HCT116 (cell line): Measurements from ENCODE around the gene ANO6. TPM values are rescaled to one million over a fixed set of nuclear protein-coding genes. Genes with fewer than 3 reads are reported as not detected.

Experiments used
- ATAC-seq: fragments of 200-7000 bp; cut with Tn5 transposase; 2 replicates; pipeline ENCODE4 v1.9.1; 2020; ENCODE audit warnings: mild to moderate bottlenecking, moderate library complexity
- BruUV-seq: library from RNA; stranded (reverse); fragments of 400-500 nt; replicated peaks from 2 replicates; lab custom pipeline; 2021; lab: Mats Ljungman, UMichigan
- CTCF ChIA-PET: fragments of 300-600 bp; sonication (Branson Sonifier 250); formaldehyde crosslinking; loops from one replicate; lab custom pipeline; 2021; ENCODE audit warnings: antibody characterized with exemption; lab: Charles Lee
- POLR2A ChIA-PET: fragments of 300-600, 350-600 bp; sonication (Branson Sonifier 250); formaldehyde crosslinking; loops from one replicate; lab custom pipeline; 2021; ENCODE audit warnings: antibody characterized with exemption; lab: Charles Lee
- RAD21 ChIA-PET, 2 experiments: fragments of 300-600 bp; sonication (Branson Sonifier 250); formaldehyde crosslinking; loops; one replicate each; lab custom pipeline; 2023; ENCODE audit warnings: low total read pairs in 2 of 2; ENCODE audit not compliant: uncharacterized antibody in 2 of 2, unreplicated experiment in 2 of 2, low non-redundant PET in 1 of 2; lab: Charles Lee
- DNase-seq: peaks from one replicate; pipeline ENCODE4 v3.0.0-alpha.2; 2010; ENCODE audit warnings: low read depth, low spot score
- H2AFZ ChIP-seq: fragments of 200-600 bp; shearing (Covaris generic), sonication (generic); 2 replicates; pipeline ENCODE4 v1.6.1; 2017; ENCODE audit warnings: low read depth, mixed run types, mixed read lengths, antibody characterized with exemption, low read length; ENCODE audit not compliant: poor library complexity, severe bottlenecking
- H3K27ac ChIP-seq: 2 replicates; pipeline ENCODE4 v1.5.1; 2012; ENCODE audit warnings: low read depth, low read length
- H3K27me3 ChIP-seq: fragments of 200-600 bp; sonication (generic); 2 replicates; pipeline ENCODE4 v1.6.1; 2016; ENCODE audit warnings: mixed run types, low read length, mixed read lengths; ENCODE audit not compliant: insufficient read depth
- H3K36me3 ChIP-seq, 2 experiments: fragments of 200-500 bp in 1 of 2; fragments of 200-600 bp in 1 of 2; sonication (Bioruptor generic) in 1 of 2; sonication (generic) in 1 of 2; 2 replicates each; pipeline versions ENCODE4 v1.5.1 to v1.6.1; 2014 to 2016; ENCODE audit warnings: low read length in 2 of 2, inconsistent platforms in 1 of 2, mixed read lengths in 1 of 2, mixed run types in 1 of 2; ENCODE audit not compliant: insufficient read depth in 2 of 2, control insufficient read depth in 1 of 2
- H3K4me1 ChIP-seq, 2 experiments: fragments of 200-600 bp in 1 of 2; sonication (generic) in 1 of 2; 2 replicates each; pipeline versions ENCODE4 v1.5.1 to v1.6.1; 2012 to 2017; ENCODE audit warnings: low read length in 2 of 2, inconsistent platforms in 1 of 2, mild to moderate bottlenecking in 1 of 2, mixed read lengths in 1 of 2, mixed run types in 1 of 2, moderate library complexity in 1 of 2; ENCODE audit not compliant: insufficient read depth in 2 of 2, control insufficient read depth in 1 of 2
- H3K4me2 ChIP-seq: fragments of 200-600 bp; sonication (generic); 2 replicates; pipeline ENCODE4 v1.6.1; 2017; ENCODE audit warnings: mixed run types, low read length, mixed read lengths
- H3K4me3 ChIP-seq, 2 experiments: fragments of 200-600 bp in 1 of 2; sonication (generic) in 1 of 2; replicated peaks in 1 of 2; 2 replicates each; pipeline ENCODE4 v1.5.1; 2011 to 2016; ENCODE audit warnings: low read length in 2 of 2, control low read depth in 1 of 2, low read depth in 1 of 2, mild to moderate bottlenecking in 1 of 2, mixed read lengths in 1 of 2, mixed run types in 1 of 2
- H3K79me2 ChIP-seq: fragments of 200-600 bp; sonication (generic); 2 replicates; pipeline ENCODE4 v1.6.1; 2017; ENCODE audit warnings: mild to moderate bottlenecking, mixed run types, low read length, moderate library complexity, mixed read lengths; ENCODE audit not compliant: insufficient read depth
- H3K9ac ChIP-seq: fragments of 200-600 bp; sonication (generic); 2 replicates; pipeline ENCODE4 v1.6.1; 2016; ENCODE audit warnings: low read length, mixed read lengths
- H3K9me2 ChIP-seq: fragments of 200-600 bp; sonication (generic), shearing (Covaris generic); 2 replicates; pipeline ENCODE4 v1.6.1; 2017; ENCODE audit warnings: mixed run types, mild to moderate bottlenecking, moderate library complexity; ENCODE audit not compliant: insufficient read depth
- H3K9me3 ChIP-seq, 2 experiments: fragments of 200-500 bp in 1 of 2; fragments of 200-600 bp in 1 of 2; sonication (Bioruptor generic) in 1 of 2; sonication (generic) in 1 of 2; 2 replicates each; pipeline ENCODE4 v1.6.1; 2014 to 2017; ENCODE audit warnings: low read length in 2 of 2, mixed read lengths in 2 of 2, inconsistent platforms in 1 of 2, low read depth in 1 of 2, mild to moderate bottlenecking in 1 of 2, mixed run types in 1 of 2, moderate library complexity in 1 of 2; ENCODE audit not compliant: control insufficient read depth in 1 of 2, insufficient read depth in 1 of 2
- H4K20me1 ChIP-seq: fragments of 200-600 bp; sonication (generic), shearing (Covaris generic); 2 replicates; pipeline ENCODE4 v1.6.1; 2017; ENCODE audit warnings: mixed run types, mild to moderate bottlenecking, moderate library complexity; ENCODE audit not compliant: insufficient read depth
- CBX3 ChIP-seq: IDR thresholded peaks from 2 replicates; pipeline ENCODE4 v1.6.1; 2012; ENCODE audit warnings: low read depth
- EZH2 ChIP-seq: fragments of 200-600 bp; sonication (generic); IDR thresholded peaks from 2 replicates; pipeline ENCODE4 v1.6.1; 2017; ENCODE audit warnings: antibody characterized with exemption, mixed run types
- EZH2phosphoT487 ChIP-seq: fragments of 200-600 bp; IDR thresholded peaks from 2 replicates; pipeline ENCODE4 v1.6.1; 2018; ENCODE audit warnings: antibody characterized with exemption, borderline replicate concordance
- JUND ChIP-seq: IDR thresholded peaks from 2 replicates; pipeline ENCODE4 v1.6.1; 2012
- POLR2AphosphoS5 ChIP-seq: IDR thresholded peaks from 2 replicates; pipeline ENCODE4 v1.6.1; 2011; ENCODE audit warnings: mild to moderate bottlenecking, low read depth, low read length, moderate library complexity
- RAD21 ChIP-seq: IDR thresholded peaks from 2 replicates; pipeline ENCODE4 v1.6.1; 2012; ENCODE audit warnings: low read depth, mild to moderate bottlenecking
- REST ChIP-seq: IDR thresholded peaks from 2 replicates; pipeline ENCODE4 v1.6.1; 2012; ENCODE audit warnings: low read depth
- SIN3A ChIP-seq: IDR thresholded peaks from 2 replicates; pipeline ENCODE4 v1.6.1; 2012; ENCODE audit warnings: low read depth
- SP1 ChIP-seq: IDR thresholded peaks from 2 replicates; pipeline ENCODE4 v1.6.1; 2012; ENCODE audit warnings: low read depth
- TCF7L2 ChIP-seq: IDR thresholded peaks from 2 replicates; pipeline ENCODE4 v1.7.0; 2011; ENCODE audit warnings: borderline replicate concordance, inconsistent platforms; ENCODE audit not compliant: insufficient read depth, insufficient read length; ENCODE audit errors: extremely low read depth
- YY1 ChIP-seq: IDR thresholded peaks from 2 replicates; pipeline ENCODE4 v1.6.1; 2011; ENCODE audit warnings: low read length, low read depth, moderate library complexity, mild to moderate bottlenecking; ENCODE audit not compliant: insufficient replicate concordance; ENCODE audit errors: extremely low read depth
- ZBTB33 ChIP-seq: IDR thresholded peaks from 2 replicates; pipeline ENCODE4 v1.6.1; 2011; ENCODE audit warnings: mild to moderate bottlenecking, low read length, moderate library complexity; ENCODE audit not compliant: insufficient replicate concordance; ENCODE audit errors: extremely low read depth
- ZFX ChIP-seq: fragments of 450-650 bp; IDR thresholded peaks from 2 replicates; pipeline ENCODE4 v1.6.1; 2017
- ZNF274 ChIP-seq: fragments of 200-500 bp; sonication (Bioruptor generic); IDR thresholded peaks from 2 replicates; pipeline ENCODE4 v1.6.1; 2014; ENCODE audit warnings: mild to moderate bottlenecking, low read depth, low read length, inconsistent platforms
- intact Hi-C: fragments of 100-400 bp; cut with micrococcal nuclease; formaldehyde crosslinking; loops from 2 replicates; pipeline ENCODE4 v1.10.0; 2022
- total RNA-seq: library from RNA; stranded (reverse); gene quantifications from one replicate; pipeline ENCODE4 v1.2.1, GENCODE V29; 2021; ENCODE audit not compliant: unreplicated experiment
- TF ChIP-seq, protein P1 (sequence below), 3 experiments: fragments of 200-600 bp in 1 of 3; sonication (generic) in 1 of 3; IDR thresholded peaks in 2 of 3; conservative IDR thresholded peaks in 1 of 3; 2 replicates each; pipeline ENCODE4 v1.5.1; 2012 to 2017; ENCODE audit warnings: low read depth in 2 of 3, low read length in 2 of 3, antibody characterized with exemption in 1 of 3, borderline replicate concordance in 1 of 3, control low read depth in 1 of 3, mild to moderate bottlenecking in 1 of 3, mixed read lengths in 1 of 3, mixed run types in 1 of 3, moderate library complexity in 1 of 3; ENCODE audit not compliant: insufficient read depth in 1 of 3
- TF ChIP-seq, protein P2 (sequence below): IDR thresholded peaks from 2 replicates; pipeline ENCODE4 v1.6.1; 2012
- TF ChIP-seq, protein P3 (sequence below): IDR thresholded peaks from 2 replicates; pipeline ENCODE4 v1.6.1; 2012

The ANO6 gene
- total RNA-seq, 1 experiment from 2014 or later: 36.7 TPM

DNA sequence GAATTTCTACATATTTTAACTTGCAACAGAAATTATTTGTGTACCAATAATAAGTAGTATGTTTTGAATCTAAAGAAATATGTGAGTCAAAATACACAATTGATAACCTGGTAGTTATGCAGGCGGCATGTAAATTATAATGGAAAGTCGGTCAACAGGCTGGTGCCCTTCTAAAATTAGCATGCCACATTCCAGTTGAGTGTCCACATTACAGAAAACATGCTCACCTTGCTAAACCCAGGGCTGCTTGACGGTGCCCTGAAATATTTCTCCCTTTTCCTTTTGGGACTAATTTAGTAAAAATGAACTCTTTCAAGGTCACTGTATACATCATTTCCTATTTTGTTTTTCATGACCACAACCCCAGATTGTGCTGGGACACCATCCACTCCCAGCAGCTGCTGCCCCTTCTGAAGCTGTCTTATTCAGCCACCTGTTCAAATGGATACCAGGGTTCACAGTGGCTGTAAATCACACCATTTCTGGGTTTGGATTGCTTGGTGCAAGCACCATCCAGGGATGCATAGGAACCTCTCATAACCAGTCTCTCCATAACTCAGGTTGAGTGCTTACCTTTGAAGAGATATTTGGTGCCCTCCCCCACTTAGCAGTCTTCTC lies 110.6 kb downstream of the ANO6 start:
- no peak for DNase-seq

More for the DNA sequence above, 110.6 kb downstream of the ANO6 start:
- H3K9ac ChIP-seq: no peak overlapping the region
- ChIA-PET CTCF (no interaction called here), RAD21 (no interaction called here), POLR2A (no interaction called here)
- H3K9me2 ChIP-seq: no peaks in the 10 kb centered on the region; the same call in 1 of the 2 replicates
- TF ChIP-seq SIN3A (no peak), TCF7L2 (no peak), EZH2phosphoT487 (no peak), REST (no peak), RAD21 (no peak), JUND (no peak), CBX3 (no peak), YY1 (no peak), ZFX (no peak), SP1 (no peak), EZH2 (no peak), POLR2AphosphoS5 (no peak), ZNF274 (no peak), ZBTB33 (no peak)
- TF ChIP-seq, protein P1, sequence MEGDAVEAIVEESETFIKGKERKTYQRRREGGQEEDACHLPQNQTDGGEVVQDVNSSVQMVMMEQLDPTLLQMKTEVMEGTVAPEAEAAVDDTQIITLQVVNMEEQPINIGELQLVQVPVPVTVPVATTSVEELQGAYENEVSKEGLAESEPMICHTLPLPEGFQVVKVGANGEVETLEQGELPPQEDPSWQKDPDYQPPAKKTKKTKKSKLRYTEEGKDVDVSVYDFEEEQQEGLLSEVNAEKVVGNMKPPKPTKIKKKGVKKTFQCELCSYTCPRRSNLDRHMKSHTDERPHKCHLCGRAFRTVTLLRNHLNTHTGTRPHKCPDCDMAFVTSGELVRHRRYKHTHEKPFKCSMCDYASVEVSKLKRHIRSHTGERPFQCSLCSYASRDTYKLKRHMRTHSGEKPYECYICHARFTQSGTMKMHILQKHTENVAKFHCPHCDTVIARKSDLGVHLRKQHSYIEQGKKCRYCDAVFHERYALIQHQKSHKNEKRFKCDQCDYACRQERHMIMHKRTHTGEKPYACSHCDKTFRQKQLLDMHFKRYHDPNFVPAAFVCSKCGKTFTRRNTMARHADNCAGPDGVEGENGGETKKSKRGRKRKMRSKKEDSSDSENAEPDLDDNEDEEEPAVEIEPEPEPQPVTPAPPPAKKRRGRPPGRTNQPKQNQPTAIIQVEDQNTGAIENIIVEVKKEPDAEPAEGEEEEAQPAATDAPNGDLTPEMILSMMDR (IDR thresholded peaks at IDR 0.05 in 2 of 3, conservative IDR thresholded peaks at IDR 0.05 in 1 of 3; ENCODE audit: borderline replicate concordance in 1 of 3, insufficient read depth in 1 of 3, low read depth in 2 of 3, low read length in 2 of 3): no peak
- TF ChIP-seq, protein P2, sequence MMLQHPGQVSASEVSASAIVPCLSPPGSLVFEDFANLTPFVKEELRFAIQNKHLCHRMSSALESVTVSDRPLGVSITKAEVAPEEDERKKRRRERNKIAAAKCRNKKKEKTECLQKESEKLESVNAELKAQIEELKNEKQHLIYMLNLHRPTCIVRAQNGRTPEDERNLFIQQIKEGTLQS: no peak
- TF ChIP-seq, protein P3, sequence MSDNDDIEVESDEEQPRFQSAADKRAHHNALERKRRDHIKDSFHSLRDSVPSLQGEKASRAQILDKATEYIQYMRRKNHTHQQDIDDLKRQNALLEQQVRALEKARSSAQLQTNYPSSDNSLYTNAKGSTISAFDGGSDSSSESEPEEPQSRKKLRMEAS: no peak
- peaks cover 2% of the 10 kb centered on the region; the same call in 1 of the 2 replicates for H3K79me2 ChIP-seq
- no peaks in the 10 kb centered on the region for H3K27me3 ChIP-seq
- H3K4me2 ChIP-seq: no peak overlapping the region
- no peak overlapping the region for H2AFZ ChIP-seq
- H3K9me3 ChIP-seq: no peaks in the 10 kb centered on the region
- intact Hi-C loops: no loop called here
- ATAC-seq: no peak
- no TSS peak for BruUV-seq
- H4K20me1 ChIP-seq: no peaks in the 10 kb centered on the region; the same call in 1 of the 2 replicates
- no peak overlapping the region for H3K4me3 ChIP-seq
- no peak overlapping the region for H3K27ac ChIP-seq
- H3K36me3 ChIP-seq: no peaks in the 10 kb centered on the region
- peaks cover 0 to 5% of the 10 kb centered on the region in 2 experiments; a peak in 2 of 4 replicates for H3K4me1 ChIP-seq
